ENCODE data around the gene DGKI. TPM values are rescaled to one million over a fixed set of nuclear protein-coding genes. Genes with fewer than 3 reads are reported as not detected.

The DGKI gene
- total and polyA plus RNA-seq, 2 of the 4 experiments (the other 2 are of a cell fraction), result 3.9 to 15.8 TPM

- Histone ChIP-seq H3K9ac (ENCODE audit: low read depth, low read length) (no peak overlapping the region), H3K23ac (ENCODE audit: low read depth, low read length) (0 out of 2 replicates have a peak overlapping the region, but pooled peaks have one; percentile 20), H2AK9ac (replicated peaks; ENCODE audit: low read depth, low read length, poor library complexity) (no peak overlapping the region), H3K27me3 (ENCODE audit: control insufficient read depth, insufficient read depth, low read length) (no peaks in the 10 kb centered on the region), H4K8ac (ENCODE audit: low read depth in 2 of 2, low read length in 2 of 2) (no peak overlapping the region), H2AK5ac (ENCODE audit: low read depth, low read length) (no peak overlapping the region), H3K9me3 (ENCODE audit: control insufficient read depth, insufficient read depth, low read length) (no peaks in the 10 kb centered on the region), H3K4me3 (ENCODE audit: insufficient read depth, low read depth, low read length) (no peak overlapping the region), H2AFZ (replicated peaks; ENCODE audit: low read length, poor library complexity) (no peak overlapping the region), H4K5ac (ENCODE audit: low read depth, low read length) (no peak overlapping the region), H4K20me1 (ENCODE audit: insufficient read depth, low read length) (no peaks in the 10 kb centered on the region), H3K4me2 (ENCODE audit: low read depth, low read length) (no peak overlapping the region), H2BK5ac (ENCODE audit: low read depth, low read length, poor library complexity, severe bottlenecking) (no peak overlapping the region), H2BK20ac (ENCODE audit: low read depth, low read length) (no peak overlapping the region), H3K4me1 (ENCODE audit: control insufficient read depth, insufficient read depth, low read length) (no peaks in the 10 kb centered on the region), H3K36me3 (ENCODE audit: control insufficient read depth, insufficient read depth, low read length) (no peaks in the 10 kb centered on the region), H3K79me1 (ENCODE audit: low read depth in 1 of 2, low read length in 2 of 2) (no peaks in the 10 kb centered on the region), H4K91ac (ENCODE audit: insufficient read depth, low read depth, low read length) (no peak overlapping the region), H2BK15ac (ENCODE audit: low read depth, low read length) (no peak overlapping the region), H3K9me1 (ENCODE audit: insufficient read depth, low read length) (0 out of 2 replicates have a peak, but pooled peaks cover 2% of the 10 kb centered on the region), H3K14ac (replicated peaks; ENCODE audit: low read depth, low read length) (no peak overlapping the region; the same call in 1 of the 2 replicates), H3K18ac (ENCODE audit: low read depth, low read length) (no peak overlapping the region), H3K27ac (ENCODE audit: insufficient read depth, low read length) (no peak overlapping the region), H3K4ac (ENCODE audit: low read depth, low read length) (no peak overlapping the region), H3K56ac (ENCODE audit: extremely low read depth, insufficient read depth, low read length) (no peak overlapping the region), H2BK120ac (ENCODE audit: low read depth, low read length) (no peak overlapping the region)
- DNase-seq (no peak), ATAC-seq (ENCODE audit: low read depth) (no peak)
- in situ Hi-C loops (cut with MboI; ENCODE audit: low sequenced_read_pairs) (loop anchor here (25.0 kb wide), 3 partner anchors 932 to 1507 kb away; no protein-coding TSS in a partner anchor), dilution Hi-C loops (cut with HindIII; ENCODE audit: low sequenced_read_pairs, unreplicated experiment) (loop anchor here (25.0 kb wide), 1 partner anchor 393 kb away; the partner anchor contains the start of gene CREB3L2), intact Hi-C loops (cut with micrococcal nuclease) (no loop called here)
- no CpG with 5 or more reads among the region's 1 CpG for whole genome bisulfite sequencing, 2 experiments (ENCODE audit: extremely low coverage in 2 of 2, insufficient read length in 1 of 2)
- ChIA-PET POLR2A (ENCODE audit: unreplicated experiment) (no interaction called here), CTCF (no interaction called here)
- no peak for TF ChIP-seq RAD21 (IDR thresholded peaks at IDR 0.05; ENCODE audit: low read length)
- BruUV-seq (replicated peaks), result no TSS peak
Measured at GRCh38 chr7:137619181-137619580, 227.6 kb downstream of the DGKI start.
